ENCODE results near the gene DBX1.

- TF ChIP-seq POLR2AphosphoS5 (IDR thresholded peaks at IDR 0.05) (no peak), CTCF (IDR thresholded peaks at IDR 0.05) (no peak)
Measured at GRCh38 chr11:20154381-20154780, 5.9 kb downstream of the DBX1 start.
